RWPE1 (cell line): ENCODE measurements around the gene ZBTB5.
"Not testable (repeated sequence)": the region's sequence is repeated elsewhere in the genome, so short reads cannot be mapped to it uniquely, and the experiment has no call there.

ENCODE experiments used
- CTCF ChIA-PET: fragments of 350-600 bp; sonication (Branson Sonifier 250); formaldehyde crosslinking; extraction: SDS; loops from one replicate; lab custom pipeline; 2021; lab: Yijun Ruan, JAX
- POLR2A ChIA-PET: fragments of 400-600 bp; formaldehyde crosslinking; extraction: SDS; loops from one replicate; lab custom pipeline; 2020; ENCODE audit warnings: antibody characterized with exemption; ENCODE audit not compliant: low non-redundant PET; lab: Yijun Ruan, JAX
- DNase-seq: peaks from one replicate; pipeline ENCODE4 v3.0.0; 2012; ENCODE audit warnings: low spot score
- H3K27ac ChIP-seq: fragments of 450-650 bp; 2 replicates; pipeline ENCODE4 v1.5.1; 2017
- TF ChIP-seq, protein P1 (sequence below): fragments of 450-650 bp; conservative IDR thresholded peaks from 2 replicates; pipeline ENCODE4 v1.5.1; 2017; ENCODE audit warnings: low read depth, mild to moderate bottlenecking

The ZBTB5 gene

GRCh38 chr9:37465249-37466036 lies at the start of gene ZBTB5:
TSS of gene ZBTB5 (minus strand) at chr9:37465450. CDS start at chr9:37442551, 22,899 bp downstream.
- ChIA-PET POLR2A (interaction anchor here (0.7 to 1.3 kb wide), 2 partner anchors 20 to 919 kb away, joined by 3 read pairs; partner anchors contain the start of gene POLR1E), CTCF (interaction anchor here (0.6 kb wide), 1 partner anchor 270 kb away, joined by 3 read pairs; no protein-coding TSS in a partner anchor)
- TF ChIP-seq, protein P1, sequence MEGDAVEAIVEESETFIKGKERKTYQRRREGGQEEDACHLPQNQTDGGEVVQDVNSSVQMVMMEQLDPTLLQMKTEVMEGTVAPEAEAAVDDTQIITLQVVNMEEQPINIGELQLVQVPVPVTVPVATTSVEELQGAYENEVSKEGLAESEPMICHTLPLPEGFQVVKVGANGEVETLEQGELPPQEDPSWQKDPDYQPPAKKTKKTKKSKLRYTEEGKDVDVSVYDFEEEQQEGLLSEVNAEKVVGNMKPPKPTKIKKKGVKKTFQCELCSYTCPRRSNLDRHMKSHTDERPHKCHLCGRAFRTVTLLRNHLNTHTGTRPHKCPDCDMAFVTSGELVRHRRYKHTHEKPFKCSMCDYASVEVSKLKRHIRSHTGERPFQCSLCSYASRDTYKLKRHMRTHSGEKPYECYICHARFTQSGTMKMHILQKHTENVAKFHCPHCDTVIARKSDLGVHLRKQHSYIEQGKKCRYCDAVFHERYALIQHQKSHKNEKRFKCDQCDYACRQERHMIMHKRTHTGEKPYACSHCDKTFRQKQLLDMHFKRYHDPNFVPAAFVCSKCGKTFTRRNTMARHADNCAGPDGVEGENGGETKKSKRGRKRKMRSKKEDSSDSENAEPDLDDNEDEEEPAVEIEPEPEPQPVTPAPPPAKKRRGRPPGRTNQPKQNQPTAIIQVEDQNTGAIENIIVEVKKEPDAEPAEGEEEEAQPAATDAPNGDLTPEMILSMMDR, result no peak
- peak; percentile 99 for DNase-seq
- peak within 1 kb of the TSS; percentile 99 for H3K27ac ChIP-seq

GRCh38 chr9:37514999-37515398 lies 49.7 kb upstream of the ZBTB5 start:
- ChIA-PET CTCF (no interaction called here), POLR2A (no interaction called here)
- H3K27ac ChIP-seq, result no peak overlapping the region
- no peak for DNase-seq
- TF ChIP-seq, protein P1, result no peak

DNA sequence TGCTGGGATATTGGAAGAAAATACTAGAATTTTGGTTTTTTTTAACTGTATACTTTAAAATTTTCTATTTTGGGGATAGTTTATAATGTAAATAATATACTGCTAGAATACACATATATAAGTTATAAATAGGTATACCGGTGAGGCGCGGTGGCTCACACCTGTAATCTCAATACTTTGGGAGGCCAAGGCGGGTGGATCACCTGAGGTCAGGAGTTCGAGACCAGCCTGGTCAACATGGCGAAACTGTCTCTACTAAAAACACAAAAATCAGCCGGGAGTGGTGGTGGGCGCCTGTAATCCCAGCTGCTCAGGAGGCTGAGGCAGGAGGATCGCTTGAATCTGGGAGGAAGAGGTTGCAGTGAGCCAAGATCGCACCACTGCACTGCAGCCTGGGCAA lies 49.2 kb upstream of the ZBTB5 start:
- POLR2A ChIA-PET, result not testable (repeated sequence)

GRCh38 chr9:37512437-37512836 lies 47.2 kb upstream of the ZBTB5 start:
- TF ChIP-seq, protein P1, result no peak
- CTCF ChIA-PET, result no interaction called here
- no peak overlapping the region for H3K27ac ChIP-seq
- POLR2A ChIA-PET, result no interaction called here
- DNase-seq, result no peak

More for the DNA sequence above, 49.2 kb upstream of the ZBTB5 start:
- H3K27ac ChIP-seq, DNase-seq, CTCF ChIA-PET: not testable (repeated sequence)

GRCh38 chr9:37511016-37512010 lies 46.1 kb upstream of the ZBTB5 start:
- H3K27ac ChIP-seq, result no peak overlapping the region
- DNase-seq, result no peak
- POLR2A ChIA-PET, result no interaction called here
- CTCF ChIA-PET, result no interaction called here
- TF ChIP-seq, protein P1, result no peak

DNA sequence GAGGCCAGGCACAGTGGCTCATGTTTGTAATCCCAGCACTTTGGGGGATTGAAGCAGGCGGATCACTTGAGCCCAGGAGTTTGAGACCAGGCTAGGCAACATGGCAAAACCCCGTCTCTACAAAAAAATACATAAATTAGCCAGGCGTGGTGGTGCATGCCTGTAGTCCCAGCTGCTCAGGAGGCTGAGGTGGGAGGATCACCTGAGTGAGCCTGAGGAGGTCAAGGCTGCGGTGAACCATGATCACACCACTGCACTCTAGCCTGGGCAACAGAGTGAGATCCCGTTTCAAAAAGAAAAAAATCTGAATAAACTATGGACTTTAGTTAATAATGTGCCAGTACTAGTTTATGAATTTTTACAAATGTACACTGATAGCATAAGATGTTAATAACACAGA lies 44.8 kb upstream of the ZBTB5 start:
- CTCF ChIA-PET, result interaction anchor here (0.5 kb wide), 1 partner anchor 15 kb away, joined by 3 read pairs; no protein-coding TSS in a partner anchor
- peak overlapping the region; percentile 16; the same call in 1 of the 2 replicates for H3K27ac ChIP-seq
- DNase-seq, POLR2A ChIA-PET: not testable (repeated sequence)

DNA sequence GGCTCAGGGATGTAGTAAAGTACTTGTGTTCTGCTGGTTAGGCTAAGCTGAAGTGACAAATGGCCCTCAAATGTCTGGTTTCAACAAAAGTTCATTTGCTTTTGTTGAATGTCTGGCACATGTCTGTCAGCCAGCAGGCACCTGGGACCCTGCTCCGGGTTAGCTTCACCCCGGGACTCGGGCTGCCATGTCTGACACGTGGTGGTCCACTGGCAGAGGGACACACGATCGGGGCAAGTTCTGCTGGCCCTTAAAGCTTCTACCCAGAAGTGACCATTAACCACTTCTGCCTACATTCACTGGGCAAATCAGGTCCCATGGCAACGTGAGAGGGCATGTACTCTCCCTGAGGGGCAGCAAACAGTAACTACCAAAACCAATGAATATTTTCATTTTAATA lies 44.3 kb upstream of the ZBTB5 start:
- no peak for DNase-seq
- TF ChIP-seq, protein P1, result no peak
- CTCF ChIA-PET, result interaction anchor here (0.7 kb wide), 1 partner anchor 50 kb away, joined by 3 read pairs; no protein-coding TSS in a partner anchor
- peak overlapping the region; percentile 16; the same call in 1 of the 2 replicates for H3K27ac ChIP-seq
- POLR2A ChIA-PET, result no interaction called here
